CD4-positive, alpha-beta T cell treated with Interleukin-15 for 4 hours (primary cell): Measurements from ENCODE around the gene CNPY3.

Experiments
- DNase-seq: peaks from one replicate; pipeline ENCODE4 v3.0.0-alpha.2; 2020; ENCODE audit warnings: low spot score

Gene CNPY3

DNA sequence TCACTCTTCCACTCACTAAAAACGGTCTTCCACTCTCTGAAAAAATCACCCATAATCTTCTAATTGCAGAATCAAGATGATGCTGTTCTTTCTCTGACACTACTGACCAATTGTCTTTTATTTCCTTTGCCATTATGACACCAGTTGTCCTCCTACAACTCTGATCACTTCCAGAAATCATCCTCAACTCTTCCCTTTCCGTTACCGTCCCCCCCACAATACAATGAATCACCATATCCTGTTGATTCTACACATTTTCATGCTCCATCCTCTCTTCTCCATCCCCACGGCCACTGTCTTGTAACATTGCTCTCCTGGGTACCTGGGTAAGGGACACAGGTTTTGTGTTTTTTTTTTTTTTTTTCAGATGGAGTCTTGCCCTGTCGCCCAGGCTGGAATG lies 52.6 kb downstream of the CNPY3 start:
- DNase-seq = no peak

DNA sequence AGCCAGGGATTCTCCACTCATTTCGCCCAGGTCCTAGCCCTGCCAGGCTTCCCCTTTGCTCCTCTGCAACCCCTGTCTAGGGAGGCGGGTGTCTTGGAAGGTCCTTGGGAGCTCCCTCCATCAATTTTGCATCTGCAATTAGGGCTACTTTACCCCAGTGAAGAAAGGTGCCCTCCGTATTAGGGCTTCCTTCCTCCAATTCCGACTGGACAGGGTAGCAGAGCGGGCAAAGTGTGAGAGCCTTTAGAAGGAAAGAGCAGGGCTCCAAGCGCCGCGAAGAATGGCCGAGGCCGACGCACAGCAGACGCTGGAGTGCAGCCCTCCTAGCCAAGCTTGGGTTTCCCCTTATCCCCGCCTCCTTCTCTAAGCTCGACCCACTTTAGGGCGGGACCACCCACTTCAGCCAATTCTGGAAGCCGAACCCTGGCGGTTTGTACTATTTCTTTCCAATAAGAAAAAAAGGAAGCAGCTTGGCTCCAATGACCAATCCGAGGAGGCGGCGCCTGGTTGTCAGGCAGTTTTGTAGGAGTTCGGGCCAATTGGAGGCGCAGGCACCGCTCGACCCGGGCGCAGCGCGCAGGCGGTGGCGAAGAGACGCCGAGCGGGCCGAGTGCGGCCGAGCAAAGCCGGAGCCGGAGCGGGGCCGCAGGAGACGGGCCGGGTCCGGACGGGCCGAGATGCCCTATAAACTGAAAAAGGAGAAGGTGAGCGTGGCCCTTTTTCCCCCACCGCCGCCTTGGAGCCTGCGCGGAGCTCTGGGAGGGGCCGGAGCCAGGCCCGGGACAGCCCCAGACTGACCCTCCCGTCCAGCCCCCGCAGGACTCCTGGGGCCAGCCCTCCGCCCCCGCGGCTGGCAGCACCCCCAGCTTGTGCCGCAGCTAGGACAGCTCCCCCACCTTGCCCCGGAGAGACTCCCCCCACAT lies 55.0 kb downstream of the CNPY3 start, which contains the start of gene PPP2R5D:
PPP2R5D (plus strand) TSS at position 570 of the 923 bp plus-strand sequence; CDS start at position 678, 108 bp downstream.
- peak; percentile 98 for DNase-seq

DNA sequence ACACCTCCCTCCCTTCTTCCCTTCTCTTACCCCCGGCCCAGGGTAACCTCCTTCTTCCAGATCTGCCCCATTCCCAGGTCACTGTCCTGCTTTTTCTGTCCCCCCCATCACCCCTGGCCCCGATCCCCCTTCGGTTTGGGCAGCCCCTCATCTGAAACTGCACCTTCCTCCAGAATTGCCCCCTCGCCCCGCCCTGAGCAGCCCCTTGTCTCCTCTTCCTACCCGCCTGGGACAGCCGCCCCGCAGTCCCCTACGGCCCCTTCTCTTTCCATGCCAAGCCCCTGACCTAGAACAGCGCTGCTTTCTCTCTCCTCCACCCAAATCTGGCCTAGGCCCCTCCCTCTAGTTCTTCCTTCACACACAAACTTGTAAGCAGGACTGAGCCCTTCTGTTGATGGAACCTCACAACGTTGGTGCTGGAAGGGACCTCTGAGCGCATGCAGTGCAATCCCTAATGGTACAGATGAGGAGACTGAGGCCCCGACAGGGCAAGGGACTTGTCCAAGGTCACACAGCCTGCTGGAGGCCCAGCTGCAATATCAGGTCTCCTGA lies 55.7 kb downstream of the CNPY3 start:
- peak; percentile 13 for DNase-seq

DNA sequence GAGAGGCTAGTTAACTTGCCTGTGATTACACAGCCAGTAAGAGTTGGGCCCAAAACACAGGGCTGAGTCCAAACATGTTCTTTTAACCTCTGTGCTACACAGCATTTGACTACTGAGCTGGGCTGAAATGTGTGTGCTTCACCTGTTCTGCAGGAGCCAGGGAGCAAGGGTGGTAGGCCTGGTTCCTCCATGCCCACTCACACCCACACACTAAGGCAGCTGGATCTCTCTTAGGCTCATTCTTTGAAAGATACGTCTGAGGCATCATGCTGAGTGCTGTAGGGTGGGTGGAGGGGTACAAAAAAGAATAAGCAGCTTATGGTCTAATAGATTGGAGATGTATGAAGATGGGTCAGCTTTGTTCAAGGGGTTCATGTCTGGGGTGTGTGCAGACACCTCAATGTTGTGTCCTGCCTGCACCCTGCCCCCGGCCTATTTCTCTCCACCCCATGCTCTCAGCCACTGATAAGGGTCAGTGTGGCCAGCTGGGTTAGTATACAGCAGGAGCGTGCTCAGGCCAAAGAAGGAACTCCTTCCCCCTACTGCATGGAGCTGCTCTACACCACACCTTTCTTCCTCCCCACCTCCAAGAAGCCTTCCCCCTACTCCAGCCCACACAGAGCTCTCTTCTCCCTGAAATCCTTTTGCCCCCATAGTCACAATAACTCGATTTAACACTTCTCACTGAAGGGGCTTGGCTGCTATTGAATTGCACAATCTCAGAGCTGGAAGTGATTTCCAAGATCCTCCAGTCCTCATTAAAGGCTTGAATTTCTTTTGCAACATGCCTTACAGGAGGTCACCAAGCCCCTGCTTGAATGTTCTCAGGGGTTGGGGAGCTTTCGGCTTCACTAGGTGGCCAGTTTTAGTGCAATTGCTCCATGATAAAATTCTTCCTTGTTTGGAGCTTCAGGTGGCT lies 58.5 kb downstream of the CNPY3 start:
- DNase-seq = no peak

DNA sequence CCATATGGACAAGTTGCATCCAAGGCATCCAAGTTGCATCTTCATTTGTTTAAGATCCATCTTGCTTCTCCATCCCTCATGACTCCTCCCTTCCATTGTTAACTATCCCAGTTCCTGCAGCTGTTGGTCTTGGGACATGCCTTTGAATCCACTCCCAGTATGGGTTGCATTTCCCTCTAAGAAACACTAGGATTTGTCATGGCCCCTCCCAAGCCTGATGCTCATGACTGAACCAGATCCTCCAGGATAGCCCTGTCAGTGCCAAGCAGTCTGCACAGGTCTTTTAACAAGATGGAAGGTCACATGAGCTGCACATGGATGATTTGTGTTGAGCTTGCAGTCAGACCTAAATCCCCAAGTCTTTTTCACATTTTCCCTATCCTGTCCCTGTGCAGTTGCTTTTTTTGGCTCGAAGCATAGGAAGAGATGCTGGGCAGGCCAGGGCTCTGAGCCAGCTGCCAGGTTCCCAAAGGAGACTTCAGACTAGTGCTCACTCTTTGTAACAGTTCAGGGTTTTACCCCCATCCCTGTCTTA lies 59.3 kb downstream of the CNPY3 start:
- no peak for DNase-seq
